NCI-H1092 treated with DMSO at 0.1 percent for 48 hours (cell line): ENCODE data around the gene ANKRD13A.
A peak's percentile ranks its signal among the peaks of the same experiment; 100 is the strongest.
"Not testable (repeated sequence)": the region's sequence is repeated elsewhere in the genome, so short reads cannot be mapped to it uniquely, and the experiment has no call there.

Experiments
- DNase-seq: peaks from one replicate; lab custom pipeline; 2025; lab: John Stamatoyannopoulos, UW

The ANKRD13A gene

GRCh38 chr12:110048242-110049027 lies 49.2 kb downstream of the ANKRD13A start, which contains the start of gene C12orf76:
C12orf76 (minus strand) TSS chr12:110048522; CDS start chr12:110048495, 27 bp downstream.
- DNase-seq = peak; percentile 92

GRCh38 chr12:110049034-110049433 lies 49.8 kb downstream of the ANKRD13A start:
- DNase-seq = not testable (repeated sequence)

GRCh38 chr12:110049666-110050065 lies 50.4 kb downstream of the ANKRD13A start:
- not testable (repeated sequence) for DNase-seq

- no peak for DNase-seq
These were observed 51.7 kb downstream of the ANKRD13A start for GRCh38 chr12:110050927-110051326.

GRCh38 chr12:110055375-110056352 lies 56.4 kb downstream of the ANKRD13A start:
- DNase-seq = not testable (repeated sequence)

- DNase-seq = not testable (repeated sequence)
These were observed 57.4 kb downstream of the ANKRD13A start for GRCh38 chr12:110056643-110057042.

- no peak for DNase-seq
These were observed 59.8 kb downstream of the ANKRD13A start for GRCh38 chr12:110058875-110059615.

- no peak for DNase-seq
These were observed 60.4 kb downstream of the ANKRD13A start for GRCh38 chr12:110059651-110060000.

GRCh38 chr12:110062241-110062640 lies 63.0 kb downstream of the ANKRD13A start:
- no peak for DNase-seq

- DNase-seq = no peak
These were observed 66.3 kb downstream of the ANKRD13A start for GRCh38 chr12:110065540-110065939.

GRCh38 chr12:110067531-110067930 lies 68.3 kb downstream of the ANKRD13A start:
- no peak for DNase-seq

GRCh38 chr12:110068115-110068514 lies 68.9 kb downstream of the ANKRD13A start:
- not testable (repeated sequence) for DNase-seq

- DNase-seq = no peak
These were observed 69.4 kb downstream of the ANKRD13A start for GRCh38 chr12:110068654-110069053.

- no peak for DNase-seq
These were observed 72.3 kb downstream of the ANKRD13A start for GRCh38 chr12:110071504-110071903.

- DNase-seq = no peak
These were observed 72.7 kb downstream of the ANKRD13A start for GRCh38 chr12:110071967-110072366.

GRCh38 chr12:110072636-110073035 lies 73.4 kb downstream of the ANKRD13A start:
- not testable (repeated sequence) for DNase-seq

- peak; percentile 29 for DNase-seq
These were observed 74.0 kb downstream of the ANKRD13A start for GRCh38 chr12:110073049-110073831.

- DNase-seq = no peak
These were observed 74.9 kb downstream of the ANKRD13A start for GRCh38 chr12:110074089-110074488.

GRCh38 chr12:110075880-110076279 lies 76.7 kb downstream of the ANKRD13A start:
- no peak for DNase-seq

GRCh38 chr12:110077800-110078199 lies 78.6 kb downstream of the ANKRD13A start:
- no peak for DNase-seq
